Jurkat, Clone E6-1 (cell line): Measurements from ENCODE around the gene SAMD13.

Experiments used
- DNase-seq: peaks from one replicate; pipeline ENCODE4 v3.0.0-alpha.2; 2011; ENCODE audit warnings: low read depth, low spot score
- H3K4me3 ChIP-seq: 2 replicates; pipeline ENCODE4 v1.5.1; 2011; ENCODE audit warnings: mild to moderate bottlenecking, low read length, control low read depth, moderate library complexity

Gene SAMD13

DNA sequence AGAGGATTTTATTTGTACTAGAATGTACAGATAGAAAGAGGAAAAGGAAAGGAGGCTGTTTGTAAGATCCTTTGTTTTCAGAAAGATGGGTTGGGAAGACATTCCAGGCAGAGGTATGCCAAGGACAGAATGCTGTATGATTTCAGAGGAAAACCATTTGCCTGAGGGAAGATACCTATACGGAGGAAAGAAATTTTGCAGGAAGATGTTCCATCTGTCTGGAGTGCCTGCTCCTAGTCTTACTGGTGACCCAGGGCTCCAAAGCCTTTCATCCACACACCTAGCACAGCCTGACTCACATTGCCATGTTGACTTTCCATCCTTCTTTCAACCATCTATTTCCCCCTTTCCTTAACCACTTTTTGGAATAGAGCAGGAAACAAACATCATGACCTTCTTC, 18.2 kb downstream of the SAMD13 start:
- no peak for DNase-seq
- H3K4me3 ChIP-seq: no peak overlapping the region

DNA sequence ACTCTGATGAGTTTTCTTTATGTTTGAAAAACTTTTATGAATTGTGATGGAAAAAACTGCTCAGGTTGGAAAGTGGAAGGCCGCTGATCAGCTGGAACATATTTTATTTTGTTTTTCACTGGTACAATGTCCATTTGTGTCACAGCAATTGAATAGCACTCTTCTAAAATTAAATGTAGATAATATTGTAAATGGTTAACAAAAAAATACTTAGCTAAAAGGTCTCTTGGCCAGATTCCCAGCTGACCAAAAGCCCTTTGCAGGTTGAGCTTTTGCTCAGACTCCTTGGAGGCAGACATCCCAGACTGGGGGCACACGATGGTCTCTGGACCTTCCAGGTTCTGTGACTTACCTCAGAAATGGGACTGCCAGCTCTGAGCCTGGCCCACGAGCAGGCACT, 26.3 kb downstream of the SAMD13 start:
- DNase-seq: no peak
- no peak overlapping the region for H3K4me3 ChIP-seq

DNA sequence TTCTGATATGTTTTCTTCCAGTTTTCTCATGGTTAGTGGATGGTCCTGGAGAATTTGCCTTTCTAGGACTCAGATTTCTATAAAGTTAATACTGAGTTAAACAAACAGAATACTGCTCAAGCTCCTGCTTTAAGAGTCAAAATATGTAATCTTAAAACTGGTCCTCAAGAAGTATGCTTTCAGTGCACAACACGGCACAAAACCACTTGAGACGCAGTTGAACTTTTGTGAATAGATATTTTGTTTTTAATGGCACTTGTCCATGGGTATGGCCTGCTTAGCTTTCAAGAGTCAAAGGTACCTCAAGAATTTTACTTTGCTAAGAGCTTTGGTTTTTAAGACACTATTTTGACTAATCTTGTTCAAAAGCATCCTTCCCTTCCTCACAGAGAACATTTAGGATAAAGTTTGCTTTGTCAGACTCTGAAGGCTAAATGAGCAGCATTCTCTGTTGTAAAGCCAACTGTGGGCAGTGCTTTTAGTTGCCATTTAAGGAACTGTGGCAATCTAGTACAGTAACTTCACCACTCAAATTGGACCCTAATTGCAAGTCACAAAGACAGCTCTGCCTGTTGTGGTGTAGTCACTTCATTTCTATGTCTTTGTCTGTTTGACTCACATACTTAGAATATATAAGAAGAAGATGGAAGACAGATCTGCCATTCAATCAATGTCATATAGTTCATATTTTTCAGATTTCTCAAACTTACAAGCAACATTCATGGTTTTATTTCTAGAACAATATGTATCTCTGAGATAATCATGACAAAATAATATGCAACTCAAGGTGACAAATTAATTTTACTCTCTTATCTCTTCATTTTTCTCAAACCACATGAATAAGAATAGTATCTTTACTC, 28.8 kb downstream of the SAMD13 start:
- DNase-seq: no peak
- no peak overlapping the region for H3K4me3 ChIP-seq

DNA sequence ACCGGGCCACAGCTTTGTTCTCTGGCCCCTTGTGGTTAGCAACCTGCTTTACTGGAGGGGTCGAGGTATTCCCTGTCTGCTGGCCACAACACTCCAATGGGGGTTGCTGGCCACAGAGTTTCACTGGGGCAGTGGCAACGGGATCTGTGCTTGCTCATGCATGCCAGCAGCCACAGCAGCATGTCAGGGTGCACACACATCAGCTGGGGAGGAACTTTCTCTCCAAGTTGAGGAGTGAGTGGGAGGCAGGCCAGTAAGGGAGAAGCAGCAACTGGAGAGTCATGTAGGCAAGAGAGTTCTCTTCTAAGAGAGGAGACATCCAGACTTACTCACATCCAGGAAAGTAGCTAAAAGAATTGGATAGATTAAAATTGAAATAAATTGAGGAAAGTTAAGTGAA, 38.0 kb downstream of the SAMD13 start:
- no peak for DNase-seq
- H3K4me3 ChIP-seq: no peak overlapping the region

DNA sequence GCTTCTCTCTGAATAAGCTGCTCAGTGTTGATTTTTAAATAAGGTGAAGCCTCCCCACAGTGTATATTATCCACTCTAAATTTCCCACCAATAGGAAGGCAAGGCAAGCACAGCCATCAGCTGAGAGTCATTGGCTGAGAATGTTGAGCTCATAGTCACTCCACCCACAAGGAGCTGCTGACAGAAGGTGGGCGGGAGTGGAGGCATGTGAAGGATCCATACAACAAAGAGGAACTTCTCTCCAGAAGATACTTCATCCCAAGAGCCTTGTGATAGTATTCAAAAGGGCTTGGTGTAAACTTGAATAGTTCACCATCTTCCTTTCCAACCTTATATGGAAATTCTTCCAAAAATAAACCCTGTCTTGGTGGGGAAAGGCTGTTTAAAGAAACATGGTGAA, 42.8 kb downstream of the SAMD13 start:
- no peak overlapping the region for H3K4me3 ChIP-seq
- DNase-seq: no peak

DNA sequence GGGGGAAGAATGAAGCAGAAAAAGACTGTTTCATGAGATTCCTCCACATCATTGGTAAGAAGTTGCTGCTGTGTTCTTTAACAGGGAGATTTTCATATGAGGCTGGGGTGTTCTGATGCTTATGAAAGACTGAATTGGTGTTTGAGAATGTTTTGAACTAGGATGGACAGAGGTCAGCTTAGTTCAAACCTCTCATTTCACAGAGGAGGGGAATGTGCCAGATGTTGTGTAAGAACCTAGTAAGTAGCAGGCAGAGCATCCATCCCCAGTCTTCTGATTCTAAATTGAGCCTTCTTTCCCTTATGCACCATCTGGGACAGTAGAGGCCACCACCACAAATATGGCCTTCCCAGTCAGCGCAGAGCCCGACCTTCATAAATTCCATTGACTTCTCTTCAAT, 43.7 kb downstream of the SAMD13 start:
- H3K4me3 ChIP-seq: no peak overlapping the region
- no peak for DNase-seq

DNA sequence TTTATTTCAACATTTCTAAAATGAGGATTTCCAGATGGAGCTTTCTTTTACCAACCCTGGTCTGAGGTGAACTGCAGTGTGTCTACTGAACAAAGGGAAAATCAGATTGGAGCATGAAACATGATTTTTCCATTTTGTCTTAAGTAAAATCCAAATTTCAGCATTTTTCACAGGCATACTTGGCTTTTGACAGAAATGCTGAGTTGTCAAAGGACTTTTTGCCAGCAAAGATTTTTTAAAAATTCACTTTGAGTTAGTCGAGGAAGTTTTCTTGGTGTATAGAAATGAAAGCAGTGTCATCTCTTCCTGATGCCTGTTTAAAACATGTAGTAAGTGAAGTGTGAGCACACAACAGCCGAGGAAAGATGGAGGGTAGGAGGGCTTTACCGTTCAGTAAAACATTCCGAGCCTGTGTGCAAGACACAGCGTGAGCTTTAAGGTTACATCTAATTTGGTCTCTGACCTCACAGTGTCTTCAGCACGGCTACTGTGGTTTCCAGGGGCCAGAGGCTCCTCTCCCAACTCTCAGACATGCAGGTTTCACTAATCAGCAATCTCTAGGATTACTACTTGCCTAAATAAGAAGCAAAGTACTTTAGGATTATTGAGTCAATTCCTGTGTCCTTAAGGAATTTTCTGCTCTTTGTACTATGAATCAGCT, 45.9 kb downstream of the SAMD13 start:
- H3K4me3 ChIP-seq: no peak overlapping the region
- DNase-seq: no peak

DNA sequence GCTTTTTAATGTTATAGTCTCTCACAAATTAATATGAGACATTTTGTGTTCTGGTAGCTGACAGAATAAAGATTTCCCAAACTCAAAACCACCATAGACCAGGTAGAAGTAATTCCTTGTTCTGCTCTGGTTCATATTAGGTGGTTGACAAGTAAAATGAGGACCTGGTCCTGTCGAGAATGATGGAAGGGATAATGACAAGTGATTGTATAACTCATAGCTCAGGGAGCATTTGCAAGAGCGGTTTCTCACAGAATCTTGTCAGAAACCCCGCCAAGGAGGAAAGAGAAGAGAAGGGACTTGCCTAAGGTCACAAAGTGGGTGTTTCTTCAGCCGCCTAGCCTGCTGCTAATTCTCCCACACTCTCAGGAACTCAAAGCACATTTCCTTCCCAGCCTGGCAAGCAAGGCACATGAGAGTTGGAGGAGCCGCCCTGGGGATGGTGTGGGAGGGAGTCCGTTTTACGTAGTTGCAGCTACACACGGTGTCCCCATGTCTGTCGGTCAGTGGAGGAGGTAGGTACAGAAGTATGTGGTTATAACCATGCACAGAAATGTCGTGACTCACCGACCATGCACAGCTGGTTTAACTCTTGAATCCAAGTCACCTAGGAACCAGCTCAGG, 46.5 kb downstream of the SAMD13 start:
- no peak overlapping the region for H3K4me3 ChIP-seq
- no peak for DNase-seq

DNA sequence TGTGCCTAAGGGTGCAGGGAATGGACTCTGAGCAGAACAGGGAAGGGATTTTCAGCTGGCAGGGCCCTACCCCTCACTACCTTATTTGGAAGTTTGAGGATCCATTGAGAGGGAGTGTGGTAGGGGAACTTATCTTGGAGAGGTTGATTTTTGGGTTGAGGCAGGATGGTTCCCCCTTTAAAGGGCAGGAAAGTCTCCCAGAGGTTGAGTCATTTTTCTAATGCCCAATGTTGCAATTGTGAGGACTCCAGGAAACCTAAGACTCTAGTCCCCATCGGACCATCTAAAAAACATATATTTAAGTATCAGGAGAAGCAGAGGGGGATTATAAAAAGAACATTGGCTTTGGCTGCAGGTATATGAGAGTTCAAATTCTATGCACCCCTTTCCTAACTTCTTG, 47.3 kb downstream of the SAMD13 start:
- DNase-seq: no peak
- no peak overlapping the region for H3K4me3 ChIP-seq

DNA sequence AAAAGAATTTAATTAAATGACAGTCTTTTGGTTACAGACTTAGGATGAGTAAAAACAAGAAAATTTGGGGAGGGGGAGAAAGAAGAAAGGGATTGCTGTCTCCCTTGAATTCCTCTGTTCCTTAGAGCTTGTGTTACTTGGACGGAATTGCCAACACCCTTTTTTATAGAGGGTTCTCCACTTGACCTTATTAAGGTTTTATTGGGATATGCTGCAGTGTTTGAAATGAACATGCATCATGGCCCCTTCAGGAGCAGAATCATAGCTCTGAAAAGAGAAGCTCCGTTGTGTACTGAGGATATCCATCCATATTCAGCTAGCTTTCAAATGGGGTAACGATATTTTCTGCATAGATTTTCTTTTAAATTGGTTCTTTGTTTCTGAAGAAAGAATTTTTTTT, 48.6 kb downstream of the SAMD13 start:
- H3K4me3 ChIP-seq: no peak overlapping the region
- no peak for DNase-seq

DNA sequence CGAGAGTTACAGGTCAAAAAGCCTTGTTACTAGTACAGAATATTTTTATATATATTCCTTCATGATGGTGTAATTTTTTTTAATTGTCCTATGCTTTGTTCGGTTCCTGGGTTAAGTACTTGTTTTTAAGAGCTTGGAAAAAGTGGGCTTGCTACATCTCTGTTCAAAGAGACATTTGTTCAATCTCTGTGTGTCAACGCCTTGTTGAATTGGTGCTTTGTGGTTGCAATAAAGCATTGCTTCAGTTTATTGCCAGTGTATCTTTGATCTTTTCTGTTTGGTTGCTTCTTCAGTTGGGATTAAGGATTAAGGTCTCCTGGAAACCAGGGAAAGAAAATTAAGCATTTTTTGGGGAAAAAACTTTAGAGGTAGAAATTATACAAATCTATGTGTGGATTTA, 49.0 kb downstream of the SAMD13 start:
- H3K4me3 ChIP-seq: no peak overlapping the region
- DNase-seq: no peak

DNA sequence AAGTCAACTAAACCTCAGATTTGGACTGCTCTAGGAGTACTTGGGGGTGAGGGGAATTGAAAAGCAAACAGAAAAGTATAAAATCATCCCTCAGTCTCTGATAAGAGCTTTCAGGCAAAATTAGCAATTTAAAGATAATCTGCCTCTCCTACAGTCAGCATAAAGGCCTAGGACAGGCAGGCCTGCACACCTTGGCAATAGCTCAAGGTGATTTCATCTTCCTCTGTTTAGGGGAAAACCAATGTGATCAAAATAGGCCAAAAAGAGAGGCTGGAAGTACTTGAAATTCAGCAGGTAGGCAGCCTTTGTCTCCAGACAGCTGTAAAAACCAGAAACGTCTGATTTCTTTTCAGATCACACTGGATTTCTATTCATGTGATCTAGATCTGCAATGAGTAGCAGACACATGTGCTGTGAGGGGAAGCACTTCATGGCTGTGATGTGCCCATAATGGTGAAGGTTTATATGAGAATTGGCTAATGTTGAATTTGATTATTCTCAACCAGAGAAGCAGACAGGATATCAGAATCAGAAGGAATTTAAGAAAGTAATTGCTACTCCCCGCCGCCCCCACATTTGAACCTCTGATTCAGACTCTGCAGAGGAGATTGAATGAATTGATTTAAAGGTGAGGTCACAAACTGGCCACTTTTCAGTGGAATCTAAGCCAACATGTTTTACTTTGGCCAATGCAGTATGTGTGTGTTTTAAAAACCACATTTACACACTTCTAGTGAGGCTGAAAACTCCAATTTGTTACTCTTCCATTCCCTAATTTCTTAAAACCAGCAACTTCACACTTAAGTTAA, 51.0 kb downstream of the SAMD13 start:
- no peak for DNase-seq
- H3K4me3 ChIP-seq: no peak overlapping the region

DNA sequence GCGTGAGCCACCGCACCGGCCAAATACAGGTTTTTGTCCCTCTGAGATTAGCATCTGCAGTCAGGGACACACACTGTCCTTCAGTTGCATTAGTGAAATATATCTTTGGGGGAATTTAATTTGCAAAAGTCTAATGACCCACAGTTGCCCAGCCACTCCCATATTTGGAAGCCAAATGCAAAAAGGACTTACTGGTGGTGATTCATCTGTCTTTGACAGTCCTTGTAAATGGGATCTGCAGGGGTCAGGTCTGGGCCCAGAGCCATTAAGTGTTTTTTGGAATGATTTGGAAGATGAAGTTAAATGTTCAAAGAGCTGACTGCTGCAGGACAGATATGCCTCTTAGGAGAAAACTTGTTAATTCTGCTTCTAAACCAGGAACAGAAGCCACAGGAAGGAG, 52.2 kb downstream of the SAMD13 start:
- H3K4me3 ChIP-seq: no peak overlapping the region
- no peak for DNase-seq

DNA sequence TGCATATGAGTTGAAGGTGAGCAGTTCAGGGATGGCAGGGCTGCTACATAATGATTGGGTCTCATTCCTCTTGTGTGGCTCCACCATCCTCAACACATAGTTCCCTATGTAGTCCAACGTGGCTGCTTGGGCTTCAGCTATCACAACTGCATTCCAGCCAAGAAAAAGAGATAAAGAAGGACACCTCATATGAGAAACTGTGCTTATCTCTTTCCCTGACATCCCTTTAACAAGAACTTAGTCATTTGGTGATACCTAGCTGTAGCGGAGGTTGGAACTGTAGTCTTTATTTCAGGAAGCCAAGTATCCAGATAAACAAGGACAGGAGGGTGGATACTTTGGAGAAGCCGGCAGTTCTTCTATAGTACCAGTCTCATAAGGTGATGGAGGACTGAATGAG, 54.0 kb downstream of the SAMD13 start:
- DNase-seq: no peak
- no peak overlapping the region for H3K4me3 ChIP-seq

DNA sequence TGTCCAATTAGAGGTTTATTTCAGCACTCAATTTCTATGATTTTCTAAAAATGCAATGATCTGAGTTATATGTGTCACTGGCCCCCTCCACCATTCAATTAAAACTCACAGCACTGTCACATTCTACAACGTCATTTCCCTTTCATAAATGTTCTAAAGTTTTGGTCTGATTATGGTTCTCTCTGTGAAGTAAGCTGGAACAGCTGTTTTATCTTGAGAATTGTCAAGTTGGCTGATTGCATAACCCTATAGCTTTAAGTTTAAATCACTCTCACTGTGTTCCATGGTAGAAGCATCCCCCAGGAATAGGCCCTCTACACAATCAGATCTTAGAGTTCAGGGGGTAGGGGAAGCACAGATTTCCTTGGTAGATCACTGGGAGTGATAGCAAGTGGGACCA, 55.4 kb downstream of the SAMD13 start:
- no peak for DNase-seq
- no peak overlapping the region for H3K4me3 ChIP-seq

DNA sequence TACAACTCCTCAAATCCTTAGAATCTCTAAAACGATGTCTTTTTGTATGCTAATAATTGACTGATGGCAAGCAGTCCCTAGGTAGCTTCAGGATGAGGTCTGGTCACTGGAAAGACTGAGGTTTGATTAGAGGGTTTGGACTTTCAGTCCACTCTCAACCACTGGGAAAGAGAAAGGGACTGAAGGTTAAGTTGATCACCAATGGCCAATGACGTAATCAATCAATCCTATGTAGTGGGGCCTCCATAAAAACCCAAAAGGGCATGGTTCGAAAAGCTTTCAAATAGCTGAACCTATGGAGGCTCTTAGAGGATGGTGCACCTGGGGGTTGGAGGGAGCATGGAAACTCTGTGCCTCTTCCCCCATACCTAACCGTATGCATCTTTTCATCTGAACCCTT, 57.2 kb downstream of the SAMD13 start:
- H3K4me3 ChIP-seq: no peak overlapping the region
- DNase-seq: no peak

DNA sequence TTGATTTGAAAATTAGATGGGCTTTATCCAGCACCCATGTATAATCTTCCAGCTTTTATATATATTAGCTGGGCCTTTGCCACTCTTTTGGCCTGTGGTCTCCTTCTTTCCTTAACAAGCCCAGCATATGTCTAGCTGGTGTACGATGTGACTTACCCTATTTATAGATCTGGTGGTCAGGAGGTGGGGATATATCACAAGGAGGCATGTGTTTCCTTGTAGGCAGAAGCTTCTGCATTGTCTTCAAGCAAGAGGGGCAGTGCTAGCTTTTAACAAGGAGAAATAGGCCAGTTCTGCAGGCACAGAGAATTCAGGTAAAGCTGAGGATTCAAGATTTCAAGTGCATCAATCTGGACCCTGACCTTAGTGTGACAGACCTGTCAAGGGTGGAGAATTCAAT, 58.8 kb downstream of the SAMD13 start:
- H3K4me3 ChIP-seq: no peak overlapping the region
- no peak for DNase-seq

DNA sequence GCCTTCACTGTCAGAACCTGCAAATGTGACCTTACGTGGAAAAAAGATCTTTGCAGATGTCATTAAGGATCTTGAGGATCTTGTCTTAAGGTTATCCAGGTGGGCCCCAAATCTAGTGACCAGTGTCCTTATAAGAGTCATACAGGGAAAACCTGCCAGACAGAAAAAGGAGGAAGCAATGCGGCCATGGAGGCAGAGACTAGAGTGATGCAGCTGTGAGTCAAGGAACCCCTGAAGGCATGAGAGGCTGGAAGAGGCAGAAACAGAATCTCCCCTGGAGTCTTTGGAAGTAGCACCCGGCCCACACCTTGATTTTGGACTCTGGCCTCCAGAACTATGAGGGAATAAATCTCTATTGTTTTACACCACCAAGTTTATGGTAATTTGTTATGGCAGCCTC, 60.3 kb downstream of the SAMD13 start:
- no peak overlapping the region for H3K4me3 ChIP-seq
- no peak for DNase-seq

DNA sequence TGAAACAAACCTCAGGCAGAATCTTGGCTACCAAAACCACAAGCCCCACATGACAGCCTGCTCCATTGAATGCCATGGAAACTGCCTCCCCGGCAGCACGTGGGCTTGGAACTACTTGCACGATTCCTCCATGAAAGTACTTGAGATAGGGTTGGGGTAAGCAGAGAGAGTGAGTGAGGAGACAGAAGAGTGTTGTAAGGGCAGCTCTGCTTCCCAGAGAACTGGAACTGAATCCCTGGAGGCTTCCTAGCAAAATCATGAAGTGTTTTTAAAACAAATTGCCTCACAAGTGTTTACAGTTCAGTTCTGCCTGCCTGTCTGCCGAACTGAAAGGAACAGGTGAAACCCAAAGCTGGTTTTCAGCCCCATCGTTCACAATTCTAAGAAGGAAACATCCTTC, 61.5 kb downstream of the SAMD13 start:
- no peak overlapping the region for H3K4me3 ChIP-seq
- DNase-seq: no peak

DNA sequence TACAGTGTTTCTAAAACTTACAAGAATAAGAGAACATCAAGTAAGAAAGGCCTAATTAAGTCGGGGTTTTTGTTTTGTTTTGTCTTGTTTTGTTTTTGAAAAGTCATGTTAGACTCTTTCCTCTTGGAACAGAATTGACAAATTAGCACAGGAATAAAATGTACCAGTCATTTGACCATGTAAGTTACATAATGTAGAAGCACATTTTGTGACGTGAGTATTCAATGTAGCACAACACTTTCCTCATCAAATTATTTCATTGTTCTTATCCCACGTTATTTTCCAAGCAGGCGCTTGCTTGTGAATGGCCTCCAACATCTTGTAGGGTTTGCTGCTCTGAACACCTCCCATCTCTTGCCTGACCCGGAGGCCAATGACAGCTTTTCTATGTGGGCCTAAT, 62.1 kb downstream of the SAMD13 start:
- no peak for DNase-seq
- no peak overlapping the region for H3K4me3 ChIP-seq
